H1 (cell line): ENCODE measurements around the gene FANCL. TPM values are rescaled to one million over a fixed set of nuclear protein-coding genes. Genes with fewer than 3 reads are reported as not detected.

ENCODE experiments used
- BCL11A ChIP-seq, 2 experiments: IDR thresholded peaks; one replicate each; pipeline ENCODE4 v1.6.1; 2011; ENCODE audit warnings: low read depth in 2 of 2, low read length in 2 of 2, mild to moderate bottlenecking in 2 of 2
- CREB1 ChIP-seq: IDR thresholded peaks from 2 replicates; pipeline ENCODE4 v1.6.1; 2012; ENCODE audit warnings: inconsistent platforms
- NRF1 ChIP-seq: IDR thresholded peaks from 2 replicates; pipeline ENCODE4 v1.6.1; 2011; ENCODE audit warnings: mild to moderate bottlenecking, low read depth, low read length, improper control_type of control experiment
- POLR2AphosphoS5 ChIP-seq: IDR thresholded peaks from 2 replicates; pipeline ENCODE4 v1.6.1; 2011; ENCODE audit warnings: low read depth, low read length
- SP4 ChIP-seq: IDR thresholded peaks from 2 replicates; pipeline ENCODE4 v1.6.1; 2012; ENCODE audit warnings: low read length, inconsistent platforms
- TAF1 ChIP-seq: IDR thresholded peaks from 2 replicates; pipeline ENCODE4 v1.6.1; 2011; ENCODE audit warnings: mild to moderate bottlenecking, low read depth, low read length
- polyA plus RNA-seq, 7 experiments: library from polyadenylated mRNA; depleted of rRNA in 3 of 7; stranded (reverse) in 5 of 7; unstranded in 2 of 7; fragments of >200 nt in 5 of 7; fragments of 200-250 nt in 2 of 7; gene quantifications; 1 replicate in 5 of 7; 2 replicates in 1 of 7; 4 replicates in 1 of 7; pipeline versions ENCODE4 v1.2.1 to v1.2.3, GENCODE V29; 2011 to 2013; ENCODE audit warnings: missing spikeins in 2 of 7, mixed read lengths in 2 of 7
- total RNA-seq: library from RNA; stranded (reverse); fragmentation: NEBNext Ultra II Directional; extraction: Animal tissue kit (Norgen Biotek cat#: 25700); gene quantifications from 2 replicates; pipeline ENCODE4 v1.2.1, GENCODE V29; 2021

FANCL gene
- total and polyA plus RNA-seq, 2 of the 8 experiments (the other 6 are each of a cell fraction or from before 2014, with no cell fraction given), result 38.7 to 55.9 TPM

DNA sequence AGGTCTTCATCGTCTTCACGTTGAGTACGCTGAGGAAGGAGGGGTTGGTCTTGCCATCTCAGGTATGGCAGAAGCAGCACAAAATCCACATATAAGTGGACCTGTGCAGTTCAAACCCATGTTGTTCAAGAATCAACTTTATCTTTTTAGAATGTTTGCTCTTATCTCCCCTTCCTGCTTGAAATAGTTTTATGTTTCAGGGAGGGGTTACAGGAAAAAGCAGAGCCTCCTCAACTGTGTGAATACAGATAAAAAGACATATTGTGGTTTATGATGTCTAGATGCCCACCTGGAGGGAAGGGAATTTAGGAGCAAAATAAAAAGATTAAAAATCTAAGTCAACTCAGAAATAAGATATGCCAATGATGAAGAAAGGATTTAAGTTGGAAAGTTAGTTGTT lies 118.6 kb downstream of the FANCL start (continued):
- TF ChIP-seq NRF1, result no peak
- no peak for TF ChIP-seq CREB1
- no peak for TF ChIP-seq TAF1
- no peak for TF ChIP-seq BCL11A (IDR thresholded peaks at IDR 0.05; ENCODE audit: low read depth in 2 of 2, low read length in 2 of 2)
- TF ChIP-seq POLR2AphosphoS5, result no peak
- no peak for TF ChIP-seq SP4
